Mesenchymal stem cell (in vitro differentiated cells and primary cell): ENCODE results near the gene SAMD4B.

Source experiments
- DNase-seq: peaks from one replicate; pipeline ENCODE4 v3.0.0-alpha.2; 2013
- H2AFZ ChIP-seq: one replicate; pipeline ENCODE4 v1.6.1; 2013; ENCODE audit warnings: low read depth, mild to moderate bottlenecking, control low read depth, inconsistent platforms, low read length, moderate library complexity
- H2AK5ac ChIP-seq: 2 replicates; pipeline ENCODE4 v1.6.1; 2013; ENCODE audit warnings: low read length, moderate library complexity, mild to moderate bottlenecking, inconsistent platforms; ENCODE audit not compliant: severe bottlenecking
- H2BK120ac ChIP-seq: one replicate; pipeline ENCODE4 v1.6.1; 2013; ENCODE audit warnings: low read depth, mild to moderate bottlenecking, inconsistent platforms, low read length, moderate library complexity
- H2BK12ac ChIP-seq, 2 experiments: one replicate each; pipeline ENCODE4 v1.6.1; 2013; ENCODE audit warnings: inconsistent platforms in 2 of 2, low read length in 2 of 2, mild to moderate bottlenecking in 2 of 2, moderate library complexity in 2 of 2, control low read depth in 1 of 2
- H2BK15ac ChIP-seq: one replicate; pipeline ENCODE4 v1.6.1; 2013; ENCODE audit warnings: mild to moderate bottlenecking, low read depth, inconsistent platforms; ENCODE audit not compliant: poor library complexity, severe bottlenecking
- H2BK5ac ChIP-seq: 2 replicates; pipeline ENCODE4 v1.6.1; 2013; ENCODE audit warnings: low read depth, mild to moderate bottlenecking, low read length, control low read depth, inconsistent platforms; ENCODE audit not compliant: poor library complexity, severe bottlenecking
- H3K14ac ChIP-seq, 2 experiments: one replicate each; pipeline ENCODE4 v1.6.1; 2013; ENCODE audit warnings: inconsistent platforms in 2 of 2, low read length in 2 of 2, control low read depth in 1 of 2, mild to moderate bottlenecking in 1 of 2, moderate library complexity in 1 of 2
- H3K18ac ChIP-seq, 2 experiments: one replicate each; pipeline ENCODE4 v1.6.1; 2013; ENCODE audit warnings: inconsistent platforms in 2 of 2, low read length in 2 of 2, control low read depth in 1 of 2, low read depth in 1 of 2, mild to moderate bottlenecking in 1 of 2
- H3K23ac ChIP-seq, 2 experiments: one replicate each; pipeline ENCODE4 v1.6.1; 2013; ENCODE audit warnings: inconsistent platforms in 2 of 2, low read length in 2 of 2, mild to moderate bottlenecking in 2 of 2, moderate library complexity in 2 of 2, control low read depth in 1 of 2
- H3K27ac ChIP-seq: 2 replicates; pipeline ENCODE4 v1.5.1; 2013; ENCODE audit warnings: mild to moderate bottlenecking, moderate library complexity, low read length, control low read depth, inconsistent platforms; ENCODE audit not compliant: poor library complexity, severe bottlenecking
- H3K27me3 ChIP-seq, 2 experiments: 2 replicates each; pipeline versions ENCODE4 v1.6.1 to v1.7.0; 2013; ENCODE audit warnings: low read length in 2 of 2, mild to moderate bottlenecking in 2 of 2, moderate library complexity in 2 of 2, control low read depth in 1 of 2, inconsistent platforms in 1 of 2; ENCODE audit not compliant: control insufficient read depth in 1 of 2, insufficient read depth in 1 of 2
- H3K36me3 ChIP-seq, 2 experiments: 2 replicates each; pipeline versions ENCODE4 v1.6.1 to v1.7.0; 2013; ENCODE audit warnings: low read length in 2 of 2, control low read depth in 1 of 2, inconsistent platforms in 1 of 2, low read depth in 1 of 2, mild to moderate bottlenecking in 1 of 2; ENCODE audit not compliant: insufficient read depth in 2 of 2, control insufficient read depth in 1 of 2
- H3K4ac ChIP-seq, 2 experiments: one replicate each; pipeline ENCODE4 v1.6.1; 2013; ENCODE audit warnings: inconsistent platforms in 2 of 2, low read length in 2 of 2, mild to moderate bottlenecking in 2 of 2, moderate library complexity in 2 of 2, control low read depth in 1 of 2, low read depth in 1 of 2
- H3K4me1 ChIP-seq: 2 replicates; pipeline ENCODE4 v1.6.1; 2013; ENCODE audit warnings: low read depth, low read length, control low read depth; ENCODE audit not compliant: control insufficient read depth, insufficient read depth
- H3K4me2 ChIP-seq: 2 replicates; pipeline ENCODE4 v1.6.1; 2013; ENCODE audit warnings: low read length, mild to moderate bottlenecking, inconsistent platforms; ENCODE audit not compliant: poor library complexity, severe bottlenecking
- H3K4me3 ChIP-seq, 2 experiments: 2 replicates each; pipeline versions ENCODE4 v1.5.1 to v1.7.0; 2013; ENCODE audit warnings: low read length in 2 of 2, mild to moderate bottlenecking in 2 of 2, control low read depth in 1 of 2, low read depth in 1 of 2; ENCODE audit not compliant: insufficient read depth in 1 of 2
- H3K79me1 ChIP-seq: replicated peaks from 2 replicates; pipeline ENCODE4 v1.6.1; 2013; ENCODE audit warnings: mild to moderate bottlenecking, control low read depth, low read length, inconsistent platforms; ENCODE audit not compliant: poor library complexity, severe bottlenecking
- H3K9ac ChIP-seq: 2 replicates; pipeline ENCODE4 v1.7.0; 2013; ENCODE audit warnings: mild to moderate bottlenecking, low read length, moderate library complexity
- H3K9me3 ChIP-seq: 2 replicates; pipeline ENCODE4 v1.7.0; 2013; ENCODE audit warnings: mild to moderate bottlenecking, low read length; ENCODE audit not compliant: control insufficient read depth
- H4K8ac ChIP-seq: one replicate; pipeline ENCODE4 v1.6.1; 2013; ENCODE audit warnings: inconsistent platforms, mild to moderate bottlenecking, low read length, moderate library complexity
- H4K91ac ChIP-seq: one replicate; pipeline ENCODE4 v1.6.1; 2013; ENCODE audit warnings: mild to moderate bottlenecking, low read length, inconsistent platforms
- WGBS: methylation state at CpG from one replicate; pipeline ENCODE4 v1.1.7; 2013; ENCODE audit warnings: mixed read lengths; 5-methylcytosine and 5-hydroxymethylcytosine counted together

Gene SAMD4B

DNA sequence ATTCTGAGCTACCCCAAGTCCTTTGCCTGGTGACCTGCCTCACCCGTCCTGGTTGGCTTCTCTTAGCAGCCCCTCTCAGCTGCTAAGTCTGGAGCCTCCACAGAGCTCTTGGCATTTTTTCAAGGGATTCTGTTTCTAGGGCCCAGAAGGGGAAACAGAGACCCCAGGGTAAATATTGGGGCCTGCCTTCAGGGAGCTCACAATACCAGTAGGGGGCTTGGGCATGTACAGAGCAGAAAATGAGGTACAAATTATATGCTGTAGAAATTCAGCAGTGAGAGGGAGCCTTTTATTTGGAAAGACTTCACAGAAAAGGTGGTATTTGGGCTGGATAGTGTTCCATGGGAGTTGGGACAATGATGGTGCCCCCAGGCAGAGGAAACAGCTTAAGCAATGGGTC is 3.7 kb downstream of the SAMD4B start:
- Histone ChIP-seq H3K36me3 (peaks cover 8 to 55% of the 10 kb centered on the region in 2 experiments), H2BK5ac (no peak overlapping the region), H3K27ac (no peak overlapping the region), H3K4ac (no peak overlapping the region), H4K91ac (no peak overlapping the region), H2AFZ (no peak overlapping the region), H3K4me1 (peaks cover 8% of the 10 kb centered on the region), H4K8ac (no peak overlapping the region), H3K27me3 (no peaks in the 10 kb centered on the region), H2BK120ac (no peak overlapping the region), H3K4me2 (no peak overlapping the region), H3K9ac (peak overlapping the region; percentile 94), H3K9me3 (no peaks in the 10 kb centered on the region), H2BK12ac (no peak overlapping the region), H2AK5ac (no peak overlapping the region), H2BK15ac (no peak overlapping the region), H3K14ac (no peak overlapping the region), H3K23ac (no peak overlapping the region), H3K18ac (no peak overlapping the region), H3K79me1 (peaks cover 48% of the 10 kb centered on the region), H3K4me3 (peak overlapping the region in 1 of 2 experiments; percentile 86)
- DNase-seq: no peak
- 98% methylated on average over 1 of the region's 1 CpG for WGBS

DNA sequence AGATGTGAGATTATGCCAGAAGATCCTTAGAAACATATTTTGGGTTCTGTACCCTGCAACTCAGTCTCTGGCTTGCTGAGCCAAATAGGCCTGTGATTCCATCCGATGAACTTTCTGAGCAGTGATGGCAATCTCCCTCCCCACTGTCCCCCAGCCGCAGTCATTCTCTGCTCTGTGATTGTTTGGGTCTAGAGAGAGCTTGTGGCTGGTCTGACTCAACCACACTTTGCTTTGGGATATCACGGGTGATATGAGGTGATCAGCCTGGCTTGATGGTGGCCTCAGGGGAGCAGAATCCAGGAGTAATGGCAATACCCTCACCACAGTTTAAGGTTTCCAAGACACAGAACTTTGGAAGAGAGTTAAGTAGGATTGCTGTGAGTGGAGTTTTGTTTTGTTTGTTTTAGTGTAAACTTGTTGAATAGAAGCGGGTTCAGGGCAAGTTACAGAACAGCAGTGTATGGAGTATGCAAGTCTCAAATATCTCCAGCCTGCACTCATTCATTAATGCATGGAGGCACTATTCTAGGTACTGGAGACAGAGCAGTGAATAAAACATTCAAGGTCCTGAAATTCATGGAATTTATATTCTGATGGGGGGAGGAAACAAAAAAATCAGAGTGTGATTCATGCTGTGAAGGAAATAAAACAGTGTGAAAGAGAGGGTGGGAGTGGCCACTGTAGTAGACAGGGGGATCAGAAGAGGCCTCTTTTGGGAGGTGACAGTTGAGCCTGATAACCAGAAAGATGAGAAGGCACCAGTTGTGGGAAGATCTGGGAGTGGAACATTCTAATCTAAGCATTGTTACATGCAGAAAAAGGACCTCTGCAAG is 5.3 kb downstream of the SAMD4B start:
- Histone ChIP-seq H3K18ac (peak overlapping the region in 1 of 2 experiments; percentile 56), H3K27ac (no peak overlapping the region), H2AFZ (no peak overlapping the region), H3K23ac (no peak overlapping the region), H4K91ac (no peak overlapping the region), H3K14ac (peak overlapping the region in 1 of 2 experiments; percentile 12), H3K36me3 (peaks cover 15 to 68% of the 10 kb centered on the region in 2 experiments), H3K9me3 (no peaks in the 10 kb centered on the region), H3K4me1 (peaks cover 5% of the 10 kb centered on the region), H4K8ac (no peak overlapping the region), H2BK12ac (no peak overlapping the region), H3K4me3 (peak overlapping the region in 1 of 2 experiments; percentile 17), H3K4me2 (no peak overlapping the region), H3K4ac (no peak overlapping the region), H2BK15ac (no peak overlapping the region), H3K9ac (peak overlapping the region; percentile 65), H3K27me3 (no peaks in the 10 kb centered on the region), H2AK5ac (no peak overlapping the region), H2BK120ac (no peak overlapping the region), H3K79me1 (peaks cover 59% of the 10 kb centered on the region), H2BK5ac (no peak overlapping the region)
- WGBS: 68% methylated on average over 3 of the region's 4 CpGs
- DNase-seq: peak; percentile 49

DNA sequence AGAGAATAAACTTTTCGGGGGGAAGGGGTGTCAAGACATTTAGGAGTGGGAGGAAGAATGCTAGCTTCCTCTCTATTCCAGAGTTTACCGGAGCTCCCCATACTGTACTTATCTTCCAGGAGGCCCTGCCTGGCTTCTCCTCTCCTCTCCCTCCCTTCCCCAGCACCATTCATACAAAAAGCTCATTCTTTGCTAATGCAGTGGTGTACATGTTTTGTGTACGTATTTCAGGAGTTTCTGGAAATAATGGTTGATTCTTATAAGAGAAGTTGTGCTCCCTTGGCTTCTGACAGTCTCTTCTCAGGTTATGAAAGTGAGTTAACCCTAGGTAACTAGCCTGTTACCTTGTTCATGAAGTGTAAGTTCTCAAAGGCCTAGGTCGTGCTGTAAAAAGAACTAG is 7.1 kb downstream of the SAMD4B start:
- Histone ChIP-seq H4K91ac (no peak overlapping the region), H2BK12ac (no peak overlapping the region), H3K36me3 (peaks cover 18 to 71% of the 10 kb centered on the region in 2 experiments), H3K9ac (peak overlapping the region; percentile 28), H2BK120ac (no peak overlapping the region), H3K4me3 (no peak overlapping the region), H2AFZ (no peak overlapping the region), H3K4me1 (peaks cover 3% of the 10 kb centered on the region), H3K9me3 (no peaks in the 10 kb centered on the region), H3K18ac (no peak overlapping the region), H3K27ac (no peak overlapping the region), H3K79me1 (peaks cover 57% of the 10 kb centered on the region), H2BK5ac (no peak overlapping the region), H3K14ac (no peak overlapping the region), H3K27me3 (no peaks in the 10 kb centered on the region), H2AK5ac (no peak overlapping the region), H3K4me2 (no peak overlapping the region), H3K4ac (no peak overlapping the region), H3K23ac (no peak overlapping the region), H2BK15ac (no peak overlapping the region), H4K8ac (no peak overlapping the region)
- 96% methylated on average over 2 of the region's 4 CpGs for WGBS
- no peak for DNase-seq

DNA sequence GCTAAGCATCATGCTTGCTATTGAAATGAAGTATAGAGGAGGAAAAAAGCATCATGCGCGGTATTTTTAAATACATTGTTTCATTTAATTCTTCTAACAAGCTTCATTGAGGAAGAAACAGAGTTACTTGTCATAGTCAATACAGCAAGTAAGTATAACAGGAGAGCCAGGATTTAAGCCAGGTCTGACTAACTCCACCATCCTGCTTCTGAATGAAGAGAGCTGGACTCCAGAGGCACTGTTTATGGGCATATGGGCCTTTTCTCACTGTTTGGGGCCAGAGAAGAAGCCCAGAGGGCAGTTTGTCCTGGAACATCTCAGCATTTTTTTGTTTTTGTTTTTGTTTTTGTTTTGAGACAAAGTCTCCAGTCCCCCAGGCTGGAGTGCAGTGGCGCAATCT is 7.9 kb downstream of the SAMD4B start:
- H3K27ac ChIP-seq: no peak overlapping the region
- DNase-seq: no peak
- H2BK120ac ChIP-seq: no peak overlapping the region
- no peak overlapping the region for H3K4me3 ChIP-seq
- no peak overlapping the region for H2BK12ac ChIP-seq
- no peak overlapping the region for H2BK15ac ChIP-seq
- no peak overlapping the region for H2AK5ac ChIP-seq
- H3K9ac ChIP-seq: peak overlapping the region; percentile 2
- peaks cover 21 to 72% of the 10 kb centered on the region in 2 experiments for H3K36me3 ChIP-seq
- no peak overlapping the region for H3K14ac ChIP-seq
- peaks cover 53% of the 10 kb centered on the region for H3K79me1 ChIP-seq
- no peak overlapping the region for H3K4me2 ChIP-seq
- H3K9me3 ChIP-seq: no peaks in the 10 kb centered on the region
- H3K27me3 ChIP-seq: no peaks in the 10 kb centered on the region
- peaks cover 3% of the 10 kb centered on the region for H3K4me1 ChIP-seq
- no peak overlapping the region for H3K23ac ChIP-seq
- H2AFZ ChIP-seq: no peak overlapping the region
- no peak overlapping the region for H3K4ac ChIP-seq
- H2BK5ac ChIP-seq: no peak overlapping the region
- H4K91ac ChIP-seq: no peak overlapping the region
- H3K18ac ChIP-seq: no peak overlapping the region
- WGBS: no CpG with 5 or more reads among the region's 3 CpGs
- no peak overlapping the region for H4K8ac ChIP-seq
